GM13977 (cell line): ENCODE measurements around the gene PLXDC1.

ENCODE experiments used
- DNase-seq: peaks from one replicate; pipeline ENCODE4 v3.0.0; 2012; ENCODE audit warnings: low spot score
- in situ Hi-C: fragments of 300-500 bp; cut with MboI; formaldehyde crosslinking; loops from one replicate; pipeline ENCODE4 v1.12.0; 2022; ENCODE audit warnings: low sequenced_read_pairs, low pct_unique_long_range_greater_than_20kb, mixed read lengths, inconsistent platforms; ENCODE audit not compliant: unreplicated experiment
- TF ChIP-seq, protein P1 (sequence below): IDR thresholded peaks from 2 replicates; pipeline ENCODE4 v1.5.1; 2012; ENCODE audit warnings: mild to moderate bottlenecking, control low read depth; ENCODE audit not compliant: insufficient read depth; ENCODE audit errors: extremely low read depth, missing control alignments

Gene PLXDC1

GRCh38 chr17:39167476-39167875 is 16.0 kb upstream of the PLXDC1 start:
- in situ Hi-C loops: no loop called here
- TF ChIP-seq, protein P1, sequence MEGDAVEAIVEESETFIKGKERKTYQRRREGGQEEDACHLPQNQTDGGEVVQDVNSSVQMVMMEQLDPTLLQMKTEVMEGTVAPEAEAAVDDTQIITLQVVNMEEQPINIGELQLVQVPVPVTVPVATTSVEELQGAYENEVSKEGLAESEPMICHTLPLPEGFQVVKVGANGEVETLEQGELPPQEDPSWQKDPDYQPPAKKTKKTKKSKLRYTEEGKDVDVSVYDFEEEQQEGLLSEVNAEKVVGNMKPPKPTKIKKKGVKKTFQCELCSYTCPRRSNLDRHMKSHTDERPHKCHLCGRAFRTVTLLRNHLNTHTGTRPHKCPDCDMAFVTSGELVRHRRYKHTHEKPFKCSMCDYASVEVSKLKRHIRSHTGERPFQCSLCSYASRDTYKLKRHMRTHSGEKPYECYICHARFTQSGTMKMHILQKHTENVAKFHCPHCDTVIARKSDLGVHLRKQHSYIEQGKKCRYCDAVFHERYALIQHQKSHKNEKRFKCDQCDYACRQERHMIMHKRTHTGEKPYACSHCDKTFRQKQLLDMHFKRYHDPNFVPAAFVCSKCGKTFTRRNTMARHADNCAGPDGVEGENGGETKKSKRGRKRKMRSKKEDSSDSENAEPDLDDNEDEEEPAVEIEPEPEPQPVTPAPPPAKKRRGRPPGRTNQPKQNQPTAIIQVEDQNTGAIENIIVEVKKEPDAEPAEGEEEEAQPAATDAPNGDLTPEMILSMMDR: no peak
- DNase-seq: no peak

GRCh38 chr17:39166437-39167335 is 15.2 kb upstream of the PLXDC1 start:
- no peak for DNase-seq
- TF ChIP-seq, protein P1: no peak
- in situ Hi-C loops: no loop called here

DNA sequence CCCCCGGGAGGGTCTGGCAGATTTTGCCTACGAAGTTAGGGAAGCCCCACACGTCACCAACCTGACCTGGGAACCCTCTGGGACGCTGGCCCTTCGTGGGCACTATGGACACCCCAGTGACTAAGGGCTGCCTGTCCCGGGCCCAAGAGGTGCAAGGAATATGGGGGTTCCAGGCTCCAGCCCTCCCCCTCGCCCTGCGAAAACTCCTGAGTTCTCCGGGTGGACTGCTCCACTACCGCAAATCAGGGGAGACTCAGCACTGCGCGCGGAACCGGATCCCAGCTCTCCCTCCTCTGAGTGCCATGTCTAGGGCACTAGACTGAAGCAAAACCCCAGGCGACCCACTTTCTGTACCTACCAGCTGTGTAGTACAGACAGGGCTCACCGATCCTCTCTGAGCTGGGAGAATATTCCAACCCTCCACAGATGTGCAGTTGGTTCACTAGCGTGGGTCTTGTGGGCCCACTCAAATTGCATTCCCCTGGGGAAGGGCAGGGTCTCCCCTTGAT is 14.5 kb upstream of the PLXDC1 start, which contains the start of gene ARL5C:
TSS of gene ARL5C (minus strand) at position 321 of the 509 bp plus-strand sequence. CDS start 401 bp downstream, outside the sequence.
- in situ Hi-C loops: no loop called here
- DNase-seq: no peak
- TF ChIP-seq, protein P1: no peak

DNA sequence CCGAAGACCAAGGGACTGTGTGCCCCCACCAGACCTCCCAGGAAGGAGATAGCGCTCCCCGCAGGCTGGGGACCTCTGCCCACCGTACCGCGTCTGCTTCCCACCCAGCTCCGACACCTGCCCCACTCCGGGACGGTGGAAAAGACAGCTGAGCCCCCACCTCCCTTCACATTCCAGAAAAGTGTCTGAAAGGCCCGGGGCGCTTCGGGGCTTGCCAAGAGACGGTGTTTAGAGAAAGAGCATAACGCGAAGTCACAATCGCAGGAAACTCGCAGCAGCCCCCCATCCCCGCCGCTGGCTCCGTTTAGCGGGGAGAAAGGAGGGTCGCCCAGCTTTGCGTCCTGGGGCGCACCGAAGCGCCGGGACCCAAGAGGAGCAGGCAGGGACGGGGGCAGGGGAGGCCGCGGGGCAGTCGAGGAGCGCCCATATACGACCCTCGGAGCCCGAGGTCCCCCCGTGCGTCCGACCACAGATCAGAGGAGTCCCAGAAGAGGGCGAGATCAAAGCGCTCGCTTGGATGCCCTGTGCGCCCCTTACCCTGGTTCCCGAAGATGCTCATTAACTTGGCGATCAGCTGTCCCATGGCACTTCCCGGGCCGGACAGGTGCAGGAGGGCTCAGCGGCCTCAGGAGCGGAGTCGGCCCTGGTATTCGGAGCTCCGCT is 13.9 kb upstream of the PLXDC1 start:
- in situ Hi-C loops: no loop called here
- DNase-seq: no peak
- TF ChIP-seq, protein P1: no peak

GRCh38 chr17:39164675-39165143 is 13.3 kb upstream of the PLXDC1 start:
- TF ChIP-seq, protein P1: peak; percentile 77
- in situ Hi-C loops: no loop called here
- DNase-seq: peak; percentile 97

GRCh38 chr17:39161962-39162361 is 10.5 kb upstream of the PLXDC1 start:
- DNase-seq: no peak
- TF ChIP-seq, protein P1: no peak
- in situ Hi-C loops: no loop called here
